Left lobe of liver (tissue), 2 donors: ENCODE data around the gene C1orf216. TPM values are rescaled to one million over a fixed set of nuclear protein-coding genes. Genes with fewer than 3 reads are reported as not detected.
"Not testable (repeated sequence)": the region's sequence is repeated elsewhere in the genome, so short reads cannot be mapped to it uniquely, and the experiment has no call there.

ENCODE experiments used
- ATAC-seq: fragments of 200-7000 bp; cut with Tn5 transposase; one replicate; pipeline ENCODE4 v1.9.1; 2020; ENCODE audit warnings: mild to moderate bottlenecking, moderate library complexity
- DNase-seq: peaks from one replicate; pipeline ENCODE4 v3.0.0-alpha.2; 2020; ENCODE audit warnings: low spot score
- total RNA-seq: library from RNA; stranded (reverse); gene quantifications from one replicate; pipeline ENCODE4 v1.2.1, GENCODE V29; 2021
- donor health status: DM: no; HTN: no; CAD: no; lungs with moderate emphysema.
- donor health status: DM: no; HTN: yes; CAD: no.

C1orf216 gene
- total RNA-seq, 1 donor from 2014 or later = 2.4 TPM

DNA sequence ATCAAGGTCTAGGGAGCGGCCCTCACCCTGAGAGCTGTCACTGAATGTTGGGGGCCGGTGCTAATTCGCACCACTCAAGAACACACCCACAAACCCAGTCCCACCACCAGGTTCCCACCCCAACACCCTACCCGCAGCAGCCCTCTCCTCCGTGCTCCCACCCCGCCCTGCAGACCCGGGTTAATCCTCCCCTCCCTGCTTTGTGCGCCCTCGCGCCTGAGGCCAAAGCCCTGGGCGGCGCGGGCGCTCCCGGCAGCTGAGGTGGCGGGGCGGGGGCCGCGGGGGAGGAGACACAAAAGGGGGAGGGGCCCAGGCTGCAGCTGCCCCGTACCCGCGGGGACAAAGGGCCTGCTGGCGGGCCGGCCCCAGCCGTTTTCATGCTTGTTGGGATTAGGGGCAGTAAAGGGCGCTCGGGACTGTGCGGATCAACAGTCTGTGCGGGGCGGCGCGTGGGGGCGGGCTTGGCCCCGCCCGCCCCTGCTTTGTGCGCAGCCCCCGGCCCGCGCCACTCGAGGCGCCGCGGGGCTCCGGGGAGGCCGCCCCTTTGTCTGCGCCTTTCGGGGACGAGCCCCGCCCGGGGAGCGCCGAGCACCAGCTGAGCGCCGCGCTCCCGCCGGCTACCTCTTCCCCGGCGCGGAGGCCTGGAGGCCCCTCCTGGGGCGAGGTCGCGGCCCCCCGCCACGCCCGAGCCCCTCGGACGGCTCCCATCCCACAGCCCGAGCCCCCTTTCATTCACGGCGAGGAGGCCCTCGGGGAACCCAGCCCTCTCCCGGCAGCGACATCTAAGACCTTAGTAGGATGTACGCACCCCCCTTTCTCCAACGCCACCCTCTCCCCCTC lies 10.9 kb downstream of the C1orf216 start:
- DNase-seq (no peak), ATAC-seq (peak; percentile 87)

DNA sequence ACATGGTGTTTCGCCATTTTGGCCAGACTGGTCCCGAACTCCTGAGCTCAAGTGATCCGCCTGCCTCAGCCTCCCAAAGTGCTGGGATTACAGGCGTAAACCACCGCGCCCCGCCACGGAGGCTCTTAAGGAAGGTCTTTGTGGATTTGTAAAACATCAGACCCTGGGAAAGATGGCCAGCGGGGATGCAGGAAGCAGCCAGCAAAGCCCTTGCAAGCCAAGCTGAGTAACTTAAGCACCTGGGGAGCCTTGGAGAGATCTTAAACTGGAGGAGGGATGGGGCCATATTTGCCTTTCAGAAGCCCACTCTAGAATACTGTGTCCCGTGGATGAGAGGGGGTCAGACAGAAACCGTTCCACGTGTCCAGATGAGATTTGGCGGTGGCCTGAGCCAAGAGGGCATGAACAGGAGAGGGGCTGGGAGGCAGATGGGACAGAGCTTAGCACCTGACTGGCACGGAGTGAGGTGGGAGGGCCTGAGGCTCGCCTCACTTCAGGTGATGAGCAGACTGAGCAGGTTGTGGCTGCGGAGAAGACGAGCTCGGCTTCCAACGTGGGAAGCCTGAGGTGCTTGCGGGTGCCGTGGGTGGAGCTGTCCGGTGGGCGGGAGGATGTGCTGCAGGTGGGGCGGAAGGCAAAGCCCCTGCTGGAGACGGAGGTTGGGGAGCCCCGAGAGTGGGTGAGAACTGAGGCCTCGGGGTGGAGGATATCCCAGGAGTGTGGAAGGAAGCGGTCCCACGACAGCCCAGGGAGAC lies 11.7 kb downstream of the C1orf216 start:
- ATAC-seq (peak; percentile 16), DNase-seq (no peak)

- DNase-seq = no peak
- no peak for ATAC-seq
Observed at GRCh38 chr1:35702508-35702907, 16.2 kb downstream of the C1orf216 start.

GRCh38 chr1:35699152-35699551 lies 19.5 kb downstream of the C1orf216 start:
- not testable (repeated sequence) for DNase-seq, ATAC-seq

GRCh38 chr1:35692317-35692716 lies 26.4 kb downstream of the C1orf216 start:
- DNase-seq = no peak
- no peak for ATAC-seq

GRCh38 chr1:35691571-35692220 lies 27.0 kb downstream of the C1orf216 start:
- DNase-seq = no peak

GRCh38 chr1:35691080-35691479 lies 27.6 kb downstream of the C1orf216 start:
- ATAC-seq = no peak
- DNase-seq = no peak

More at GRCh38 chr1:35691571-35692220, 27.0 kb downstream of the C1orf216 start:
- no peak for ATAC-seq

- DNase-seq = not testable (repeated sequence)
Observed at GRCh38 chr1:35690103-35690502, 28.6 kb downstream of the C1orf216 start.

DNA sequence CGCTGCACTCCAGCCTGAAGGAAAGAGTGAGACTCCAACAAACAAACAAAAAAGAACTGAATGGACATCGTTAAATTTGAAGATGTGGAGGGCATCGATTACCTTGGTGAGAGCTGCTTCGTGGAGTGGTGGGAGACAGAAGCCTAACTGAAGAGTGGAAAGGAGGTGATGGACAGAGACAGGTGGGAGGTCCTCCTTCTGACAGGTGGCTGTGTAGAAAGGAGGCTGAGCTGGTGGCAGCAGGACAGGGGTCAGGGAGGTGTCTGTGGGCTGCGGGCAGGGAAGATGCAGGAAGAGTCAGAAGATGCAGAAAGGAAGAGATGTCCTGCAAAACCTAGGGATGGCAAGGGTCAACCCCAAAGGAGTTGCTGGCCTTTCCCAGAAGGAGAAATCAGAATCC lies 30.5 kb downstream of the C1orf216 start:
- no peak for DNase-seq
- no peak for ATAC-seq

More at GRCh38 chr1:35690103-35690502, 28.6 kb downstream of the C1orf216 start:
- not testable (repeated sequence) for ATAC-seq

- DNase-seq = no peak
- no peak for ATAC-seq
Observed at GRCh38 chr1:35683012-35683411, 35.7 kb downstream of the C1orf216 start.

DNA sequence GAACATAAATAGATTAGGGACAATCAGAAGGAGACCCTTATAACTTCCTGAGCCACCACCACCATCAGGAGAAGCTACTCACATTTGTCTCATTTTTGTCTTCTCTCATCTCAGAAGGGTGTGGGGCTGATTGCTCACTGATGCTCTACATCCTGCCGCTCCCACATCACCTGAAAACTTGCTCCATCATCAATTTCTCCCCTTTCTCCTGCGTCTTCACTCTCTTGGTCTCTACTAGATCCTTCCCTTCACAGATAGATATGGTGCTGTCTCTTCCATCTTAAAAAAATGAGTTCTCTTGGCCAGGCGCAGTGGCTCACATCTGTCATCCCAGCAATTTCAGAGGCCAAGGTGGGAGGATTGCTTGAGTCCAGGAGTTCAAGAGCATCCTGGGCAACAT lies 38.4 kb downstream of the C1orf216 start:
- no peak for ATAC-seq
- no peak for DNase-seq

- ATAC-seq (no peak), DNase-seq (no peak)
Observed at GRCh38 chr1:35675773-35676172, 42.9 kb downstream of the C1orf216 start.

GRCh38 chr1:35674111-35674510 lies 44.6 kb downstream of the C1orf216 start:
- ATAC-seq (no peak), DNase-seq (no peak)

- DNase-seq (no peak), ATAC-seq (no peak)
Observed at GRCh38 chr1:35672116-35672515, 46.6 kb downstream of the C1orf216 start.

- DNase-seq = no peak
- ATAC-seq = no peak
Observed at GRCh38 chr1:35668506-35668905, 50.2 kb downstream of the C1orf216 start.

- no peak for DNase-seq
- no peak for ATAC-seq
Observed at GRCh38 chr1:35666916-35667315, 51.8 kb downstream of the C1orf216 start.

GRCh38 chr1:35666216-35666615 lies 52.5 kb downstream of the C1orf216 start:
- DNase-seq = no peak
- no peak for ATAC-seq
